Peyer's patch (tissue), 4 donors: ENCODE data around the gene SLC16A5. TPM values are rescaled to one million over a fixed set of nuclear protein-coding genes. Genes with fewer than 3 reads are reported as not detected.

ENCODE experiments used
- DNase-seq, 3 donors: peaks; one replicate each; pipeline ENCODE4 v3.0.0-alpha.2; 2017 to 2019
- H3K27ac ChIP-seq, 4 donors: fragments of 200-600 bp; sonication (generic); one replicate each; pipeline ENCODE4 v1.5.1; 2016 to 2019
- H3K27me3 ChIP-seq, 2 donors: fragments of 200-600 bp; sonication (generic); one replicate each; pipeline ENCODE4 v1.5.1; 2019
- H3K36me3 ChIP-seq, 3 donors: fragments of 200-600 bp; sonication (generic); one replicate each; pipeline ENCODE4 v1.5.1; 2016 to 2019
- H3K4me1 ChIP-seq, 4 donors: fragments of 200-600 bp; sonication (generic); one replicate each; pipeline ENCODE4 v1.5.1; 2016 to 2019
- H3K4me3 ChIP-seq, 4 donors: fragments of 200-600 bp; sonication (generic); 1 replicate in 3 of 4; 2 replicates in 1 of 4; pipeline ENCODE4 v1.5.1; 2016 to 2019; ENCODE audit warnings: mild to moderate bottlenecking in 1 of 4
- H3K9me3 ChIP-seq, 4 donors: fragments of 200-600 bp; sonication (generic); one replicate each; pipeline ENCODE4 v1.5.1; 2016 to 2019; ENCODE audit warnings: mild to moderate bottlenecking in 1 of 4
- CTCF ChIP-seq, 6 experiments: fragments of 450-650 bp in 4 of 6; fragments of 200-600 bp in 2 of 6; sonication (generic) in 1 of 6; IDR thresholded peaks; one replicate each; pipeline ENCODE4 v1.5.1; 2017 to 2019; ENCODE audit warnings: antibody characterized with exemption in 6 of 6, mild to moderate bottlenecking in 3 of 6, moderate library complexity in 1 of 6
- POLR2A ChIP-seq, 2 donors: fragments of 450-650 bp; IDR thresholded peaks; one replicate each; pipeline ENCODE4 v1.5.1; 2017; ENCODE audit warnings: antibody characterized with exemption in 2 of 2, mild to moderate bottlenecking in 2 of 2, moderate library complexity in 2 of 2
- total RNA-seq, 4 donors: library from RNA; depleted of rRNA; stranded (reverse); fragments of >200 nt; gene quantifications; one replicate each; pipeline ENCODE4 v1.1.0, GENCODE V29; 2016

Gene SLC16A5
- total RNA-seq, 4 donors from 2014 or later, result 47.9 to 211 (median 147) TPM

DNA sequence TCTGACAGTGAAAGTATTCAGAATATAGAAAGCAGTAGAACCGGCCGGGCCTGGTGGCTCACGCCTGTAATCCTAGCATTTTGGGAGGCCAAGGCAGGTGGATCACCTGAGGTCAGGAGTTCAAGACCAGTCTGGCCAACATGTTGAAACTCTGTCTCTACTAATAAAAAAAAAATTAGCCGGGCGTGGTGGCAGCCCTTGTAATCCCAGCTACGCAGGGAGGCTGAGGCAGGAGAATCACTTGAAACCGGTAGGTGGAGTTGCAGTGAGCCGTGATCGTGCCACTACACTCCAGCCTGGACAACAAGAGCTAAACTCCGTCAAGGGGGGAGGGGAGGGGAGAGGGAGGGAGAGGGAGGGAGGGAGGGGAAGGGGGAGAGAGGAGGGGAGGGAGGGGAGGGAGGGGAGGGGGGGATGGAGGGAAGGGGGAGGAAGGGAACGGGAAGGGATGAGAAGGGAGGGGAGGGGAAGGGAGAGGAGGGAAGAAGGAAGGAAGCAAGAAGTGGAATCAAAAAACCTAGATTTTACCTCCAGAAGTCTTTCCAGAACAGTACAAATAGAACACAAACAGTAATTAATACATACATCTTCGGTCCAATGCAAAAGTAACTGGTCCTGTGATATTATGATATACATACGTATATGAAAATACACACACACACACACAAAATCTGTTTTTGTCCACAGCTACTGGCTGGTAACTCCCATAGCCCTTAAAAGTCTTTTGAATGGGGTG, 54.6 kb downstream of the SLC16A5 start:
- no peak for DNase-seq
- Histone ChIP-seq H3K36me3 (peaks cover 0 to 69% (median 0%) of the 10 kb centered on the region in 3 donors), H3K4me3 (no peak overlapping the region), H3K9me3 (no peaks in the 10 kb centered on the region), H3K27ac (no peak overlapping the region), H3K4me1 (peaks cover 0 to 4% (median under 1%) of the 10 kb centered on the region in 4 donors), H3K27me3 (no peaks in the 10 kb centered on the region)
- TF ChIP-seq POLR2A (IDR thresholded peaks at IDR 0.05), result no peak

DNA sequence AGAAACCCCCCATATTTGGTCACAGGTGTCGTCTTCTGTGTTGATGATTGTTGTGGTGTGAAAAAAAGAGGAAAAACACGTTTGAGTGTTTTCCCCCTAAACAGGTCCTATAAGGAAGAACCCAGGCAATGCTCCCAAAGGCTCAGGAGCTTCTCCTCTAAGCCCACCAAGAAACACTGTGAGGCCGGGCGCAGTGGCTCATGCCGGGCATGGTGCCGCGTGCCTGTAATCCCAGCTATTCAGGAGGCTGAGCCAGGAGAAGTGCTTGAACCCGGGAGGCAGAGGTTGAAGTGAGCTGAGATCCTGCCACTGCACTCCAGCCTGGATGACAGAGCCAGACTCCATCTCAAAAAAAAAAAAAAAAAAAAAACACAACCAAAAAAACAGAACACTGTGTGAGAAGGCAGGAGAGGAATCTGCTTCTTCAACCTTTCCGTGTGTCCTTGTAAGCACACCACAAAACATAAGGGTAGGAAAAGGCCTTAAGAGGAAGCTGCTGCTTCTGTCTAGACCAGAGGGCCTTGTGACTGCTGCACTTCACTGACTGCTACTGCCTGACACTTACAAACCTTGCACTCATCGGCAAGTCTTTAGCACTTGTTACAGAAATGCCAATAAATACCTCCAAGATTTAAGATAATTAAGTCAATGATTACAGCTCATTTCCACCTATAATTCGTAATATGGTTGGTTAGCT, 57.2 kb downstream of the SLC16A5 start:
- Histone ChIP-seq H3K4me3 (no peak overlapping the region), H3K36me3 (peaks cover 0 to 59% (median 0%) of the 10 kb centered on the region in 3 donors), H3K9me3 (no peaks in the 10 kb centered on the region), H3K27me3 (no peaks in the 10 kb centered on the region), H3K27ac (no peak overlapping the region), H3K4me1 (peaks cover 0 to 16% (median 3%) of the 10 kb centered on the region in 4 donors)
- TF ChIP-seq POLR2A (IDR thresholded peaks at IDR 0.05) (no peak), CTCF (IDR thresholded peaks at IDR 0.05) (no peak)
- peak in 2 of 3 donors; percentile 10 to 41 for DNase-seq

- TF ChIP-seq CTCF (IDR thresholded peaks at IDR 0.05), result no peak
- TF ChIP-seq POLR2A (IDR thresholded peaks at IDR 0.05), result no peak
- peak overlapping the region in 1 of 4 donors; percentile 74 for H3K27ac ChIP-seq
- H3K4me3 ChIP-seq, result no peak overlapping the region
- H3K36me3 ChIP-seq, result peaks cover 0 to 46% (median 0%) of the 10 kb centered on the region in 3 donors
- H3K27me3 ChIP-seq, result no peaks in the 10 kb centered on the region
- peaks cover 0 to 16% (median 1%) of the 10 kb centered on the region in 4 donors for H3K4me1 ChIP-seq
- H3K9me3 ChIP-seq, result no peaks in the 10 kb centered on the region
- DNase-seq, result no peak
Observed at GRCh38 chr17:75146592-75146991, 58.8 kb downstream of the SLC16A5 start.

DNA sequence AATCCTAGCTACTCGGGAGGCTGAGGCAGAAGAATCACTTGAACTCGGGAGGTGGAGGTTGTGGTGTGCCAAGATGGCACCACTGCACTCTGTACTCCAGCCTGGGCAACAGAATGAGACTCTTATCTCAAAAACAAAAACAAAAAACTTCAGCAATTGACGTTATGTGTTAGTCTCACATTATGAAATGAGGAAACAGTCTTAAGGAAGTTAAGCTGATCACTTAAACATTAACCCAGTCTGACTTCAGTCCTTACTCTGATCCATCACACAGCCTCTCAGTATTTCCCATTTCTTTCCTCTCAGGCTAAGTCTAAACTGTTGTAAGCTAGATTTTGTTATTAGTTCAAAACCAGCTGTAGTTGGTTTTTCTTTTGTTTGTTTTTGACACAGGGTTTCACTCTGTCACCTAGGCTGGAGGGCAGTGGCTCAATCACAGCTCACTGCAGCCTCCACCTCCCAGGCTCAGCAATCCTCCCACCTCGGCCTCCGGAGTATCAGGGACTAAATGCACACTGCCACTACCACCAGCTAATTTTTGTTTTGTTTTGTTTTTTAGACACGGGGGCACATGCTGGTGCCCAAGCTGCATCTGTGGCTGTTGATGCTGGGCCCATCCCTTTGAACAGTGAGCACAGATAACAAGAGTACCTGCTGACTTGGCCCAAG, 60.3 kb downstream of the SLC16A5 start:
- TF ChIP-seq POLR2A (IDR thresholded peaks at IDR 0.05) (peak in 1 of 2 donors; percentile 23), CTCF (IDR thresholded peaks at IDR 0.05) (no peak)
- Histone ChIP-seq H3K36me3 (peaks cover 0 to 44% (median 0%) of the 10 kb centered on the region in 3 donors), H3K27me3 (no peaks in the 10 kb centered on the region), H3K9me3 (no peaks in the 10 kb centered on the region), H3K4me3 (no peak overlapping the region), H3K27ac (peak overlapping the region in 3 of 4 donors; percentile 48 to 74 (median 71)), H3K4me1 (peaks cover 0 to 28% (median 2%) of the 10 kb centered on the region in 4 donors)
- peak; percentile 11 to 48 (median 48) for DNase-seq

GRCh38 chr17:75151930-75152329, 64.2 kb downstream of the SLC16A5 start:
- TF ChIP-seq POLR2A (IDR thresholded peaks at IDR 0.05) (no peak), CTCF (IDR thresholded peaks at IDR 0.05) (no peak)
- Histone ChIP-seq H3K4me1 (peaks cover 3 to 32% (median 6%) of the 10 kb centered on the region in 4 donors), H3K27ac (no peak overlapping the region), H3K9me3 (no peaks in the 10 kb centered on the region), H3K27me3 (no peaks in the 10 kb centered on the region), H3K4me3 (no peak overlapping the region), H3K36me3 (peaks cover 0 to 10% (median 0%) of the 10 kb centered on the region in 3 donors)
- peak in 1 of 3 donors; percentile 8 for DNase-seq
